Upper lobe of left lung (tissue), 4 donors: ENCODE measurements around the gene NRDC.

Source experiments
- CTCF ChIP-seq, 6 experiments: fragments of 450-650 bp in 4 of 6; fragments of 200-600 bp in 2 of 6; sonication (generic) in 2 of 6; IDR thresholded peaks; one replicate each; pipeline ENCODE4 v1.5.1; 2016 to 2019; ENCODE audit warnings: antibody characterized with exemption in 6 of 6
- POLR2A ChIP-seq, 4 donors: fragments of 450-650 bp; IDR thresholded peaks; one replicate each; pipeline ENCODE4 v1.5.1; 2016 to 2017; ENCODE audit warnings: antibody characterized with exemption in 4 of 4, mild to moderate bottlenecking in 2 of 4
- POLR2AphosphoS5 ChIP-seq, 2 donors: sonication (generic); formaldehyde crosslinking; IDR thresholded peaks; one replicate each; pipeline ENCODE4 v1.5.1; 2017; ENCODE audit warnings: antibody characterized with exemption in 2 of 2

GRCh38 chr1:51789342-51789741, 89.2 kb downstream of the NRDC start:
- TF ChIP-seq CTCF (IDR thresholded peaks at IDR 0.05) (no peak), POLR2A (IDR thresholded peaks at IDR 0.05) (no peak), POLR2AphosphoS5 (IDR thresholded peaks at IDR 0.05) (no peak)
